Measurements from ENCODE around the gene H1-8. TPM values are rescaled to one million over a fixed set of nuclear protein-coding genes. Genes with fewer than 3 reads are reported as not detected.

H1-8 gene
- total RNA-seq, 1 donor from 2014 or later: not detected

DNA sequence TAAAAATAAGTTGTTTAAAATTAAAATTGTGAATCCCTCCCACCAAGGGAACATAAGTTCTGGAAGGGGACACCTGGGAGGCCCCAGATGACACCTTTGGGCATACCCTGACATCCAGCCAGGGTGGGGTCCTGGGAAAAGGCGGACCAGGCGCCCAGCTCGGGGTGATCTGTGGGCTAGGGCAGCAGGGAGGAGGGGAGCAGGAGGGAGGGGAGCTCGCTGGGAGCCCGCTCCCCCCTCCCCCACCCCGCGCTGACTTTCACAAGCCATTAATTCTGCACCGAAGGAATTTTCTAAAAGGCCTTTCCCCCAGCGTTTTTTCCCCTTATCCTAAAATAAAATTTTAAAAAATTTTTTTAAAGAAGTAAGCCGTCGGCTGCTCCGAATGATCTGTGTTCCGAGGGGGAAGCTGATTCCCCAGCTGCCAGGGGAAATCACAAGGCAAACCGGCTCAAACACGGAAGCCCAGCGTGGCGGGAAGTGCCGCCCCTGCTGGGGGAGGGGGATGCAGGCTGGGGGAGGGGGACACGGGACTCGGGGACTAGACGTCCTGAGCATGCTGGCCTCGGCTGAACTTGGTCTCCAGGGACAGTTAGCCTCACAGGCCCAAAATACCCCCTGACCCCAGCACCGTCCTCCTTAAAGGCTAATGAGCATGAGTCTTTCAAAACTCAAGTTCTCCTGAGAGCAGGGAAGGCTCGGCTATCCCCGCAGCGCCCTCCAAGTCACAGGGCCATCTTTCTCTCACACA is 49.6 kb downstream of the H1-8 start:
- no peak overlapping the region for H3K4me3 Mint-ChIP-seq
- no peaks in the 10 kb centered on the region for H3K36me3 Mint-ChIP-seq (ENCODE audit: low read depth)
- peaks cover 45% of the 10 kb centered on the region for H3K27me3 Mint-ChIP-seq (ENCODE audit: insufficient read depth)
- H3K4me1 Mint-ChIP-seq (ENCODE audit: low read depth): peaks cover 18% of the 10 kb centered on the region
- intact Hi-C loops (cut with micrococcal nuclease): loop anchor here (5.0 kb wide), 1 partner anchor 150 kb away; the partner anchor contains the start of gene IFT122
- H3K9me3 Mint-ChIP-seq: no peaks in the 10 kb centered on the region
- no peak overlapping the region for H3K27ac Mint-ChIP-seq
- no peak for DNase-seq (ENCODE audit: low spot score)

DNA sequence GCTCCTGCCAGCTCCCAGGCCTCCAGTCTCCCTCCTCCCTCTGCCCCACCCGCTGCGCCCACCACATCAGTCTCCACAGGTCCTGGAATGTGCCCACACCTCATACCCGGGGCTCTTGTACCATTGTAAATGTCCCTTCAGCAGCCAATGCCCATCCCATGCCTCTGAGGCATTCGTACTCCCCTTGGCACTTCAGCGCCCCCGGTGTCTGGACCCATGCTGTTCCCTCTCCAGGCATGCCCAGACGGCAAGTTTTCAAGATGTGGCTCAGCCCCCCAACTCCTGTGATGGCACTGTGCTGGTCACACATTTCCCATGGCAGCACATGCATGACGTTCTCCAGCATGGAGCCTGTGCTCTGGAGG is 50.2 kb downstream of the H1-8 start:
- Mint-ChIP-seq H3K4me3 (peak overlapping the region; percentile 13), H3K9me3 (no peaks in the 10 kb centered on the region), H3K27me3 (ENCODE audit: insufficient read depth) (peaks cover 48% of the 10 kb centered on the region), H3K27ac (no peak overlapping the region), H3K4me1 (ENCODE audit: low read depth) (peaks cover 18% of the 10 kb centered on the region), H3K36me3 (ENCODE audit: low read depth) (no peaks in the 10 kb centered on the region)
- intact Hi-C loops (cut with micrococcal nuclease): loop anchor here (5.0 kb wide), 1 partner anchor 151 kb away; the partner anchor contains the start of gene IFT122
- DNase-seq (ENCODE audit: low spot score): no peak

DNA sequence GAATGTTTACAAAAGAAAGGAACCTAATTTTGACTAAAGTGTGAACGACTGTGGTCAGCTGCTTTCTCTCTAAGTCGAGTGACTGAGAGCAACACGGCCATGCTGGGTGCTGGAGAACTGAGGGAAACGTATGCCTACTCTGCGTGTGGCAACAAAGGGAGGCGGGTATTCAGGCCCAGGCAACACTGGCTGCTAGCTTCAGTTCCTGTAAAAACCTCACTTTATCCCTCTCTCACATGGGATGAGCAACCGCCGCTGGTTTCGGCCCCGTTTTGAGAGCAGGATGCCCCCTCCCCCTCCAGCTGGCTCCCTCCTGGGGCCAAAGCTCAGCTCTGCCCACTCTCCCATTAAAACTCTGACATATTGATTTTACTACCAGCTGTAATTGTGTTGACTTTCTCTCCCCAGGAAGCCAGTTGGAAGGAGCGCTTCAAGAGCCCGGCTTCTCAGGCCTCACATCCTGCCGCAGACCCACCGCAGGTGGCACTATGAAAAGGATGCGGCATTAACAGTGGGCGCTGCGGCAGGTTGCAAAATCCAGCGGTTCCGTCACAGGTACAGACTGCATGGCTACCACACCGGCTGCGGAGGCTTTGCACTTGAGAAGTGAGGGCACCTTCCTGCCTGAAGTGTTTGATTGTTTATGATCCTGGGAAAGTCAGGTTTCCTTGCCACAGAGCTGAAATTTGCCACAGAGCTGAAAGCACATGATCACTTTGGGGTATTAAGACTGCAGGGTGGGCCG is 50.8 kb downstream of the H1-8 start:
- peaks cover 51% of the 10 kb centered on the region for H3K27me3 Mint-ChIP-seq (ENCODE audit: insufficient read depth)
- H3K4me1 Mint-ChIP-seq (ENCODE audit: low read depth): peaks cover 18% of the 10 kb centered on the region
- peak overlapping the region; percentile 61 for H3K27ac Mint-ChIP-seq
- no peaks in the 10 kb centered on the region for H3K9me3 Mint-ChIP-seq
- peak; percentile 61 for DNase-seq (ENCODE audit: low spot score)
- H3K36me3 Mint-ChIP-seq (ENCODE audit: low read depth): no peaks in the 10 kb centered on the region
- intact Hi-C loops (cut with micrococcal nuclease): loop anchor here (5.0 kb wide), 1 partner anchor 151 kb away; the partner anchor contains the start of gene IFT122
- H3K4me3 Mint-ChIP-seq: peak overlapping the region; percentile 24

DNA sequence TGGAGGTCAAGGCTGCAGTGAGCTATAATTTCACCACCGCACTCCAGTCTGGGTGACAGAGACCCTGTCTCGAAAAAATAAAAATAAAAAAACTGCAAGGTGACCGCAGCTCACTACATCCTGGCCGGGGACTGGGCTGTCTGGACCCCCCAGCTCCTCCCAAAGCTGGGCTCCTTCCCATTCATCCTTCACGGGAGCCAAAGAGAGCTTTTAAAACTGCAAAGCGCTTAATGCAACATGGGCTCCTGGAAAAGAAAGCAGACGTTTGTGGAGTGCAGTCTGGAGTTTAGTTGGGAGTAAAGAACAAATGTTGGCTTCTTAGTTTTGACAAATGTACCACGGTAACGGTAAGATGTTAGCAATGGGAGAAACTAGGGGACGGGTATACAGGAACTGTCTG is 51.4 kb downstream of the H1-8 start:
- Mint-ChIP-seq H3K9me3 (no peaks in the 10 kb centered on the region), H3K36me3 (ENCODE audit: low read depth) (no peaks in the 10 kb centered on the region), H3K4me1 (ENCODE audit: low read depth) (peaks cover 18% of the 10 kb centered on the region), H3K27me3 (ENCODE audit: insufficient read depth) (peaks cover 52% of the 10 kb centered on the region), H3K27ac (no peak overlapping the region), H3K4me3 (no peak overlapping the region)
- DNase-seq (ENCODE audit: low spot score): no peak
- intact Hi-C loops (cut with micrococcal nuclease): loop anchor here (5.0 kb wide), 1 partner anchor 152 kb away; the partner anchor contains the start of gene IFT122

DNA sequence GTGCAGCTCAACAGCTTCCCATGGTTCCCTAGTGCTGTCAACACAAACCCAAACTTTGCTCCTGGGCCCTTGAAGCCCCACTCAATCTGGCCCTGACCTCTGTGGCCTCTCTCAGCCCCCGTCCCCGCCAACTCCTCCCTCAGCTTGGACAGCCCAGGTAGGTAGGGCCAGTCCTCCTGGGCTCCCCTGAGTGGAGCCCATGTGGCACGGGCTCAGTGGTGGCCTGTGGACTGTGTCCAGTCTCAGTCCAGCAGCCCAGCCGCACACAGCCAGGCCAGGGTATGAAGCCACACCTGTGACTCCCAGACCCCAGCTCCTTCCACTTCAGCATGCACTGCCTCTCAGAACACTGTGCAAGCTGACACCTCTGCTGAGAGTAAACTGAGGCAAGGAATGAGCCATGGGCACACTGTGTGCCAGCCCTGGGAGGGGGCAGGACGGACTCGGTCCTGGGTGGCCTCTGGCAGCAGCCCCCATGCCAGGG is 52.0 kb downstream of the H1-8 start:
- no peak for DNase-seq (ENCODE audit: low spot score)
- no peak overlapping the region for H3K4me3 Mint-ChIP-seq
- H3K9me3 Mint-ChIP-seq: no peaks in the 10 kb centered on the region
- peaks cover 51% of the 10 kb centered on the region for H3K27me3 Mint-ChIP-seq (ENCODE audit: insufficient read depth)
- H3K4me1 Mint-ChIP-seq (ENCODE audit: low read depth): peaks cover 18% of the 10 kb centered on the region
- no peaks in the 10 kb centered on the region for H3K36me3 Mint-ChIP-seq (ENCODE audit: low read depth)
- intact Hi-C loops (cut with micrococcal nuclease): loop anchor here (5.0 kb wide), 1 partner anchor 153 kb away; the partner anchor contains the start of gene IFT122
- H3K27ac Mint-ChIP-seq: no peak overlapping the region

DNA sequence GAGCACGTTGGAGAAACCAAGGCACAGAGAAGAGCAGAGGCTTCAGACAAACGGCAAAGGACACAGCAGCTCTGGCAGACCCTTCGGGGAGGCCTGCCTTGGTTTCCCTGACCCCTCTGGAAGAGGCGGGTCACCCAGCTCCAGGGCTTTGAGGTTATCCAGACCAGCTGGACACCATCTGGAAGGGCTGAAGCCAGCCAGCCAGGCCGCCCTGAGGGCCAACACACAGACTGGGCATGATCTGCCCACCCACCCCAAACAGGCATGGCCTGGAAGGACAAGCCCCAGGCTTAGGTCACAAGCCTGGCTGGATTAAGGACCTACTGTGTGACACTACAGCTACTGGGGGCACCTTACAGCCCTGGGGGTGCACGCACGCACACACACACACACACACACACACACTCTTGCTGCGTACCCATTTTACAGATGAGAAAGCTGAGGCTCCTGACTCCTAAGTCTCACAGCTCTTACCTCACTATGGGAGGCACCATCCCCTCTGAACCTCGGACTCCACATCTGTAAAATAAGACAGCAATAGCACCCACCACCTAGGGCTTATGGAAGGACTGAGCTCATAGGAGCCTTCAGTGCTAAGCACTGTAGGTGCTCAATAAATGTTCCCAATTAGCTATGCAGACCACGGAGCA is 52.7 kb downstream of the H1-8 start:
- Mint-ChIP-seq H3K9me3 (no peaks in the 10 kb centered on the region), H3K4me3 (no peak overlapping the region), H3K4me1 (ENCODE audit: low read depth) (peaks cover 18% of the 10 kb centered on the region), H3K27ac (no peak overlapping the region), H3K27me3 (ENCODE audit: insufficient read depth) (peaks cover 51% of the 10 kb centered on the region), H3K36me3 (ENCODE audit: low read depth) (no peaks in the 10 kb centered on the region)
- intact Hi-C loops (cut with micrococcal nuclease): no loop called here
- DNase-seq (ENCODE audit: low spot score): no peak

DNA sequence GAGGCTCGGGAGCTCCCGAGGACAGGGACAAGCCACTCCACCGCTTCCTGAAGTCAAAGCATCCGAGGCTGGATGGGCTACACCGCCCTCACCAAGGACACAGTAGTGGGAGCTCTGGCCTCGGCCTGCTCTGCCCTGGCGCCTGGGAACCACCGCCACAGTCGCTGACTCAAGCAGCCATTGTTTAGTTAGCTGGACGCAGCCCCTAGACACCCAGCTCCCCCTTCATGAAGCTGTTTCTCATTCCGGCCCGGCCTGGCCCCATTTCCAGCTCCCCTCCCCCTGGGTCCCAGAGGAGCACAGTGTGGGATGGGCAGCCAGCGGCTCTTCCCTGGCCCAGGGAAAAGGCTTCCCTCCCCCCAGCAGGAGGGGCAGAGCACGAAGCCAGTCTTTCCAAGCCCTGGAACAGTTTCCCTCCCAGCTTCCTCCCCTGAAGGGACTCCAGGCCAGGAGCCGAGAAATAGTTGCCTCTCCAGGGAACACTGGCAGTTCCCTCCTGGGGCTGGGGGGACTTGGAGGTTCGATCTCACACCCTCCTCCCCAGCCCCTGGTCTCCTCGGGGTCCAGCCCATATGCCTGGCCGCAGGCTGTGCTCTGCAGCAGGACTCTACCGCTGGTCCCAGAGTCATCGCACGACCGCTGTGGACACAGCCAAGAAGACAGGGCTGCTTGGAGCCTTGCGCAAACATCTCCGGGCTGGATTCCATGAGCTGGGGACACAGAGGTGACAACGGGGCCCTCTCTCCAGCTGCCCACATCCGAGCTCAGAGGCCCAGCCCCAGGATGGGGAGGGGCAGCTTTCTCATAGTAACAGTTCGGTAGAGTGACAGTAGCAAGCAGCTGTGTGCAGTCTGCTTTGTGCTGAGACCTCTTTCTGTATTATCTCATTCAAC is 53.5 kb downstream of the H1-8 start:
- Mint-ChIP-seq H3K27me3 (ENCODE audit: insufficient read depth) (peaks cover 47% of the 10 kb centered on the region), H3K9me3 (no peaks in the 10 kb centered on the region), H3K36me3 (ENCODE audit: low read depth) (no peaks in the 10 kb centered on the region), H3K4me3 (no peak overlapping the region), H3K4me1 (ENCODE audit: low read depth) (peaks cover 18% of the 10 kb centered on the region), H3K27ac (no peak overlapping the region)
- DNase-seq (ENCODE audit: low spot score): no peak
- intact Hi-C loops (cut with micrococcal nuclease): no loop called here

DNA sequence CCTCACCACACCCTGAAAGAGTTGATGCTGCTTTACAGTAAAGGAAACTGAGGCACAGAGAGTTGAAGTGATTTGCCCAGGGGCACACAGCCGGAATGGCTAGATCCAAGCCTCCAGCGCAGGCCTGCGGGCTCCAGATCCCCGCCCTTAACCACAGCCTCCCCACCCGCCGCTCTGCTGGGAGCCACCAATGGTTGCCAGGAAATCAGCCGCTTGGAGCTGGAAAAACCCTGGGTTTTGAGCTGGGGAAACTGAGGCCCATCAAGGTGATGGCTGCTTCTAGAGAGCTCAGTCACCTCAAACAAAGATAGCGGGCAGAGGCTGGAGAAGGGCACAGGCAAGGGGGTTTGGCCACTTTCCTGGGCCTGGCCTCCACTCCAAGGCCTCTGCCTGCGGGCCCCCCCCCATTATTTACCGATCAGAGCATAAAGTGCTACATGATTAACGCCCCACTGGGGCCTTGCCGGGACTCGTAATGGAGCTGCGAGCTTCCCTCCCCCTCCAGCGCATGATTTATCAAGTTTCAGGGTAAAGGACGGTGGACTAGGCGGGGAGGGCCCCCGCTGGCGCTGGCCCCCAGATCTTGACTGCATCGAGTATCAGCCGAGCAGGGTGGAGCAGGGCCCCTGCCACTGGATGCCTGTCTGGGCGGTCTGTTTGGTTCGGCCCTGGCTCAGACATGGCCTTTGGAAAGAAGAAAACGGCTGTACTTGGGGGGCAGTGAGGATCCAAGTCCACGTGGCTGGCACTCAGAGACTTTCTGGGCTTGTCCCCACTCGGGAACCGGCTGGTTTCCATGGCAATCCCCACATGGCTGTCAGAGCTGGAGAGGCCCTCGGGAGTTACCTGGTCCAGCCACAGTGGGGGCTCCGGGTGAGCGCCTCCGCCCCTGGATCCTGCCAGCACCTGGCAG is 54.4 kb downstream of the H1-8 start:
- H3K27me3 Mint-ChIP-seq (ENCODE audit: insufficient read depth): peaks cover 43% of the 10 kb centered on the region
- DNase-seq (ENCODE audit: low spot score): no peak
- H3K27ac Mint-ChIP-seq: no peak overlapping the region
- no peaks in the 10 kb centered on the region for H3K9me3 Mint-ChIP-seq
- peaks cover 18% of the 10 kb centered on the region for H3K4me1 Mint-ChIP-seq (ENCODE audit: low read depth)
- H3K36me3 Mint-ChIP-seq (ENCODE audit: low read depth): no peaks in the 10 kb centered on the region
- intact Hi-C loops (cut with micrococcal nuclease): no loop called here
- H3K4me3 Mint-ChIP-seq: no peak overlapping the region

DNA sequence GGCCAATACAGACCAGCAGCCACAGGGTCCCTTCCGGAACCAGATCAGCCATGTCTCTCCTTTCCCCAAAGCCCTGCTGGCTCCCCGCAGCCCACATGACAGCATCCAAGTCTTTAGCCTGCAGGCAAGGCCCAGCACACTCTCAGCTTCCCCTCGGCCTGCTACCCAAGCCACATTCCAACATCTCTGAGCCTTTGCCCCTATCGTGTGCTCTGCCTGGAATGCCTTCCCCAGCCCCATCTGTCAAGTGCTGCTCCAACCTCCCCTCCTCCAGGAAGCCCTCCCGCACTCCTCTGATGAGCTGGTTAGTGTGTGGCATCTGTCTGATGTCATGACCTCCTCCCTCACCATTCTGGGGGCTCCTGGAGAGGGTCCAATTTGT is 55.0 kb downstream of the H1-8 start:
- no peak overlapping the region for H3K4me3 Mint-ChIP-seq
- no peak for DNase-seq (ENCODE audit: low spot score)
- H3K27ac Mint-ChIP-seq: no peak overlapping the region
- H3K36me3 Mint-ChIP-seq (ENCODE audit: low read depth): no peaks in the 10 kb centered on the region
- no peaks in the 10 kb centered on the region for H3K9me3 Mint-ChIP-seq
- H3K4me1 Mint-ChIP-seq (ENCODE audit: low read depth): peaks cover 16% of the 10 kb centered on the region
- intact Hi-C loops (cut with micrococcal nuclease): no loop called here
- H3K27me3 Mint-ChIP-seq (ENCODE audit: insufficient read depth): peaks cover 47% of the 10 kb centered on the region

DNA sequence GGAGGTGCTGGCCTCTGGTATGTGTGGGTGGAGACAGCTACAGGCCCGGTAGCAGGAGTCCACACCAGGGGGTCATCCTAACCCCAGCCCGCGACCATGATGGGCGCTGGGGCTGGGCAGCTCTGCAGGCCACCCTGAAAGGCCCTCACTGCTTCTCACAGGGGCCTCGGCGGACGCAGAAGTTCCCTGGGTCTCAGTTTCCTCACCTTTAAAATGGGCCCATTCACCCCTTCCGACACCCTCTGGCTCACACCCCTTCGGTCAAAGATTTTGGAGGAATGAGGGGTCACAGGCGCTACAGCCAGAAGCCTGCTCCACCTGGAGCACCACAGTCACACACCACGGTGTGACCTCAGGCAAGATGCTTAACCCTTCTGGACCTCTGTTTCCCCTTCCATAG is 55.5 kb downstream of the H1-8 start:
- intact Hi-C loops (cut with micrococcal nuclease): no loop called here
- no peak overlapping the region for H3K27ac Mint-ChIP-seq
- H3K9me3 Mint-ChIP-seq: no peaks in the 10 kb centered on the region
- peaks cover 44% of the 10 kb centered on the region for H3K27me3 Mint-ChIP-seq (ENCODE audit: insufficient read depth)
- H3K4me3 Mint-ChIP-seq: no peak overlapping the region
- no peaks in the 10 kb centered on the region for H3K36me3 Mint-ChIP-seq (ENCODE audit: low read depth)
- DNase-seq (ENCODE audit: low spot score): no peak
- H3K4me1 Mint-ChIP-seq (ENCODE audit: low read depth): peaks cover 11% of the 10 kb centered on the region

DNA sequence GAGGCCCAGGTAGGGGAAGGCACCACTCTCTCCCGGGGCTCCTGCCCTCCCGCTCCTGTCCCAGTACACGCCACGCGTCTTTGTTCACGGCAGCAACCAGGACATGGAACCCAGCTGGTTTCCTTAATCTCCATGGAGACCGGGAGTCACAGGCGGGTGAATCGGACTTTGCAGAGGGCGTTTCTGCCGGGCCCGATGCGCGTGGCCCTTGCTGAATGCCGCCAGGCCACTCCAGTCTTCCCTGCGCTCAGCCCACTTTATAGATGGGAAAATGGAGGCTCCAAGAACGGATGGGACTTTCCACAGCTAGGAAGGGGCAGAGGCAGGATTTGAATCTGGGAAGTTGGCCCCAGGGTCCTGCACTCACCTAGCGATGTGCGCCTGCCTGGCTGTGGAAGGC is 56.1 kb downstream of the H1-8 start:
- H3K36me3 Mint-ChIP-seq (ENCODE audit: low read depth): no peaks in the 10 kb centered on the region
- no peak for DNase-seq (ENCODE audit: low spot score)
- H3K4me3 Mint-ChIP-seq: no peak overlapping the region
- H3K27me3 Mint-ChIP-seq (ENCODE audit: insufficient read depth): peaks cover 45% of the 10 kb centered on the region
- H3K9me3 Mint-ChIP-seq: no peaks in the 10 kb centered on the region
- intact Hi-C loops (cut with micrococcal nuclease): no loop called here
- peaks cover 5% of the 10 kb centered on the region for H3K4me1 Mint-ChIP-seq (ENCODE audit: low read depth)
- H3K27ac Mint-ChIP-seq: no peak overlapping the region
